MCF 10A (cell line): ENCODE data around the gene STXBP3. TPM values are rescaled to one million over a fixed set of nuclear protein-coding genes. Genes with fewer than 3 reads are reported as not detected.
"Not testable (repeated sequence)": the region's sequence is repeated elsewhere in the genome, so short reads cannot be mapped to it uniquely, and the experiment has no call there.

Source experiments
- BruUV-seq: library from RNA; stranded (reverse); fragments of 400-500 nt; replicated peaks from 2 replicates; lab custom pipeline; 2021; lab: Mats Ljungman, UMichigan
- CTCF ChIA-PET: fragments of 300-600 bp; sonication (Branson Sonifier 250); formaldehyde crosslinking; extraction: SDS; loops from one replicate; lab custom pipeline; 2021; ENCODE audit warnings: antibody characterized with exemption, inconsistent platforms; lab: Yijun Ruan, JAX
- POLR2A ChIA-PET: fragments of 300-600, 350-650 bp; sonication (Branson Sonifier 250); formaldehyde crosslinking; extraction: SDS; loops from one replicate; lab custom pipeline; 2020; ENCODE audit warnings: antibody characterized with exemption, inconsistent platforms; lab: Yijun Ruan, JAX
- DNase-seq: peaks from one replicate; pipeline ENCODE4 v3.0.0-alpha.2; 2018; ENCODE audit not compliant: unreplicated experiment
- H3K27ac Mint-ChIP-seq: one replicate; pipeline ENCODE4 v1.8.0; 2022; ENCODE audit warnings: mild to moderate bottlenecking, low read depth, mixed read lengths; ENCODE audit not compliant: unreplicated experiment
- H3K27me3 Mint-ChIP-seq: one replicate; pipeline ENCODE4 v1.8.0; 2022; ENCODE audit warnings: mixed read lengths; ENCODE audit not compliant: insufficient read depth, unreplicated experiment
- H3K36me3 Mint-ChIP-seq: one replicate; pipeline ENCODE4 v1.8.0; 2022; ENCODE audit warnings: mild to moderate bottlenecking, moderate library complexity, mixed read lengths; ENCODE audit not compliant: insufficient read depth, unreplicated experiment
- H3K4me1 Mint-ChIP-seq: one replicate; pipeline ENCODE4 v1.8.0; 2022; ENCODE audit warnings: mixed read lengths; ENCODE audit not compliant: insufficient read depth, unreplicated experiment
- H3K4me3 Mint-ChIP-seq: one replicate; pipeline ENCODE4 v1.8.0; 2022; ENCODE audit warnings: mild to moderate bottlenecking, moderate library complexity, mixed read lengths; ENCODE audit not compliant: unreplicated experiment
- H3K9me3 Mint-ChIP-seq: one replicate; pipeline ENCODE4 v1.8.0; 2022; ENCODE audit warnings: mixed read lengths; ENCODE audit not compliant: unreplicated experiment
- CTCF ChIP-seq: fragments of 200-600 bp; IDR thresholded peaks from one replicate; pipeline ENCODE4 v1.8.0; 2022; ENCODE audit warnings: antibody characterized with exemption, mild to moderate bottlenecking; ENCODE audit not compliant: unreplicated experiment
- intact Hi-C: fragments of 100-400 bp; cut with micrococcal nuclease; formaldehyde crosslinking; loops from 2 replicates; pipeline ENCODE4 v1.14.1; 2022
- total RNA-seq: library from RNA; stranded (reverse); gene quantifications from 2 replicates; pipeline ENCODE4 v1.2.3, GENCODE V29; 2022

The STXBP3 gene
- total RNA-seq, 1 experiment from 2014 or later, result 47.4 TPM

GRCh38 chr1:108767708-108768107 is 21.2 kb downstream of the STXBP3 start:
- Mint-ChIP-seq H3K4me3 (no peak overlapping the region), H3K4me1 (no peaks in the 10 kb centered on the region), H3K9me3 (no peaks in the 10 kb centered on the region), H3K36me3 (peaks cover 41% of the 10 kb centered on the region), H3K27ac (no peak overlapping the region), H3K27me3 (no peaks in the 10 kb centered on the region)
- TF ChIP-seq CTCF, result no peak
- DNase-seq, result no peak
- BruUV-seq, result no TSS peak
- CTCF ChIA-PET, result interaction anchor here (0.6 kb wide), 2 partner anchors 66 to 149 kb away, joined by 3 read pairs; no protein-coding TSS in a partner anchor
- POLR2A ChIA-PET, result interaction anchor here (1.0 kb wide), 1 partner anchor 32 kb away, joined by 3 read pairs; no protein-coding TSS in a partner anchor
- intact Hi-C loops, result no loop called here

- Mint-ChIP-seq H3K4me3 (no peak overlapping the region), H3K27me3 (no peaks in the 10 kb centered on the region), H3K9me3 (no peaks in the 10 kb centered on the region), H3K4me1 (peaks cover 7% of the 10 kb centered on the region), H3K27ac (no peak overlapping the region), H3K36me3 (peaks cover 76% of the 10 kb centered on the region)
- POLR2A ChIA-PET, result interaction anchor here (1.7 kb wide), 1 partner anchor 16 kb away, joined by 4 read pairs; no protein-coding TSS in a partner anchor
- DNase-seq, result no peak
- CTCF ChIA-PET, result no interaction called here
- BruUV-seq, result no TSS peak
- no peak for TF ChIP-seq CTCF
- intact Hi-C loops, result no loop called here
Measured at GRCh38 chr1:108777839-108778238, 31.4 kb downstream of the STXBP3 start.

GRCh38 chr1:108779455-108779854 is 33.0 kb downstream of the STXBP3 start:
- no TSS peak for BruUV-seq
- Mint-ChIP-seq H3K4me3 (no peak overlapping the region), H3K27me3 (no peaks in the 10 kb centered on the region), H3K27ac (no peak overlapping the region), H3K9me3 (no peaks in the 10 kb centered on the region), H3K36me3 (peaks cover 76% of the 10 kb centered on the region), H3K4me1 (peaks cover 7% of the 10 kb centered on the region)
- ChIA-PET CTCF (interaction anchor here (1.0 kb wide), 1 partner anchor 119 kb away, joined by 4 read pairs; no protein-coding TSS in a partner anchor), POLR2A (interaction anchor here (0.9 kb wide), 1 partner anchor 31 kb away, joined by 5 read pairs; no protein-coding TSS in a partner anchor)
- intact Hi-C loops, result no loop called here
- TF ChIP-seq CTCF, result no peak
- no peak for DNase-seq

GRCh38 chr1:108780937-108781574 is 34.6 kb downstream of the STXBP3 start:
- no peaks in the 10 kb centered on the region for H3K27me3 Mint-ChIP-seq
- intact Hi-C loops, result no loop called here
- BruUV-seq, result no TSS peak
- H3K27ac Mint-ChIP-seq, result no peak overlapping the region
- peaks cover 7% of the 10 kb centered on the region for H3K4me1 Mint-ChIP-seq
- H3K9me3 Mint-ChIP-seq, result peaks cover 4% of the 10 kb centered on the region
- CTCF ChIA-PET, result no interaction called here
- no peak overlapping the region for H3K4me3 Mint-ChIP-seq
- no peak for TF ChIP-seq CTCF
- POLR2A ChIA-PET, result interaction anchor here (1.1 kb wide), 1 partner anchor 27 kb away, joined by 5 read pairs; no protein-coding TSS in a partner anchor
- peaks cover 76% of the 10 kb centered on the region for H3K36me3 Mint-ChIP-seq
- DNase-seq, result no peak

- H3K4me3 Mint-ChIP-seq, CTCF ChIA-PET, BruUV-seq, H3K9me3 Mint-ChIP-seq, intact Hi-C loops, DNase-seq, H3K27ac Mint-ChIP-seq, H3K4me1 Mint-ChIP-seq, H3K27me3 Mint-ChIP-seq: not testable (repeated sequence)
- POLR2A ChIA-PET, result interaction anchor here (1.1 kb wide), 1 partner anchor 27 kb away, joined by 5 read pairs; no protein-coding TSS in a partner anchor
- H3K36me3 Mint-ChIP-seq, result peaks cover 76% of the 10 kb centered on the region
Measured at GRCh38 chr1:108781575-108781944, 35.1 kb downstream of the STXBP3 start.
